Liver (tissue), 3 donors: ENCODE data around the gene PAXX.

Experiments
- CTCF ChIP-seq: fragments of 150-350 bp; IDR thresholded peaks from 2 replicates; pipeline ENCODE4 v1.5.1; 2017; ENCODE audit warnings: improper control_type of control experiment, low read depth, low read length; ENCODE audit not compliant: missing input control
- EGR1 ChIP-seq, 2 donors: IDR thresholded peaks; 2 replicates each; pipeline ENCODE4 v1.6.1; 2016 to 2018; ENCODE audit warnings: antibody characterized with exemption in 2 of 2, low read depth in 2 of 2
- FOXA1 ChIP-seq: IDR thresholded peaks from 2 replicates; pipeline ENCODE4 v1.6.1; 2016; ENCODE audit warnings: antibody characterized with exemption
- GABPA ChIP-seq, 2 donors: IDR thresholded peaks in 1 of 2; conservative IDR thresholded peaks in 1 of 2; 2 replicates each; pipeline ENCODE4 v1.6.1; 2016; ENCODE audit warnings: antibody characterized with exemption in 2 of 2, mild to moderate bottlenecking in 1 of 2, moderate library complexity in 1 of 2
- HNF4G ChIP-seq: IDR thresholded peaks from 2 replicates; pipeline ENCODE4 v1.6.1; 2016; ENCODE audit warnings: antibody characterized with exemption
- MAX ChIP-seq: IDR thresholded peaks from 2 replicates; pipeline ENCODE4 v1.6.1; 2016; ENCODE audit warnings: antibody characterized with exemption
- NR2F2 ChIP-seq: IDR thresholded peaks from 2 replicates; pipeline ENCODE4 v1.6.1; 2016; ENCODE audit warnings: antibody characterized with exemption
- RAD21 ChIP-seq, 2 donors: IDR thresholded peaks; 2 replicates each; pipeline ENCODE4 v1.6.1; 2016; ENCODE audit warnings: antibody characterized with exemption in 2 of 2, mild to moderate bottlenecking in 2 of 2
- REST ChIP-seq: IDR thresholded peaks from 2 replicates; pipeline ENCODE4 v1.6.1; 2016; ENCODE audit warnings: antibody characterized with exemption, mild to moderate bottlenecking
- RXRA ChIP-seq, 2 donors: IDR thresholded peaks; 2 replicates each; pipeline ENCODE4 v1.6.1; 2017 to 2018; ENCODE audit warnings: antibody characterized with exemption in 2 of 2, mild to moderate bottlenecking in 1 of 2
- SP1 ChIP-seq: IDR thresholded peaks from 2 replicates; pipeline ENCODE4 v1.6.1; 2018; ENCODE audit warnings: antibody characterized with exemption, mild to moderate bottlenecking
- TAF1 ChIP-seq: conservative IDR thresholded peaks from 2 replicates; pipeline ENCODE4 v1.6.1; 2016; ENCODE audit warnings: antibody characterized with exemption, mild to moderate bottlenecking
- YY1 ChIP-seq: IDR thresholded peaks from 2 replicates; pipeline ENCODE4 v1.6.1; 2016; ENCODE audit warnings: antibody characterized with exemption, mild to moderate bottlenecking
- ZBTB33 ChIP-seq: IDR thresholded peaks from 2 replicates; pipeline ENCODE4 v1.6.1; 2016; ENCODE audit warnings: antibody characterized with exemption
- donor health status: healthy.
- donor health status: healthy.

GRCh38 chr9:137009217-137009616 is 17.0 kb downstream of the PAXX start:
- TF ChIP-seq CTCF = no peak
- no peak for TF ChIP-seq RXRA (IDR thresholded peaks at IDR 0.05)
- TF ChIP-seq FOXA1 = no peak
- no peak for TF ChIP-seq GABPA (IDR thresholded peaks at IDR 0.05 in 1 of 2, conservative IDR thresholded peaks at IDR 0.05 in 1 of 2)
- no peak for TF ChIP-seq REST
- no peak for TF ChIP-seq TAF1
- TF ChIP-seq ZBTB33 = no peak
- TF ChIP-seq MAX = no peak
- TF ChIP-seq RAD21 (IDR thresholded peaks at IDR 0.05) = no peak
- TF ChIP-seq YY1 = no peak
- TF ChIP-seq NR2F2 = no peak
- no peak for TF ChIP-seq EGR1 (IDR thresholded peaks at IDR 0.05; ENCODE audit: low read depth in 2 of 2)
- TF ChIP-seq HNF4G = no peak
- TF ChIP-seq SP1 = no peak
